ENCODE results near the gene OR10K2.

DNA sequence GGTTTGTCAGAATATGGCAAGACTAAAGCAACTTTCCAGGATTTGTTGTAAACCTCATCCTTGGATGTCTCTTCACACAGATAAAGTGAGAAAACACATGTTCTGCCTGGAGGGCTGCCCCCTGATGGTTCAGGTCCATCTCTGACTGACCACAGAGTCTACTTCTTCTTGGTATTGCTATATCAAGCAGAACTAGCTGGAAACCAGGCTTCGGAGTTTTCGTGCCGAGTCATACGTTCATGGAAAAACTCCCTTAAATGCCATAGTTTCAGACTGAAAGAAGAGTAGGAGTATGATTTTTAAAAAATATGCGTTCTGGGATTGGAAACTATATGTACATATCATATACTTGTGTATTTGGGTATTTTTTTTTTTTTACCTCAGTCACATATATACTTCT lies 32.6 kb downstream of the OR10K2 start:
- TF ChIP-seq RAD21 (IDR thresholded peaks at IDR 0.05; ENCODE audit: low read length) (no peak), POLR2A (IDR thresholded peaks at IDR 0.05; ENCODE audit: low read depth, low read length) (no peak)
- TF ChIP-seq, protein P1, sequence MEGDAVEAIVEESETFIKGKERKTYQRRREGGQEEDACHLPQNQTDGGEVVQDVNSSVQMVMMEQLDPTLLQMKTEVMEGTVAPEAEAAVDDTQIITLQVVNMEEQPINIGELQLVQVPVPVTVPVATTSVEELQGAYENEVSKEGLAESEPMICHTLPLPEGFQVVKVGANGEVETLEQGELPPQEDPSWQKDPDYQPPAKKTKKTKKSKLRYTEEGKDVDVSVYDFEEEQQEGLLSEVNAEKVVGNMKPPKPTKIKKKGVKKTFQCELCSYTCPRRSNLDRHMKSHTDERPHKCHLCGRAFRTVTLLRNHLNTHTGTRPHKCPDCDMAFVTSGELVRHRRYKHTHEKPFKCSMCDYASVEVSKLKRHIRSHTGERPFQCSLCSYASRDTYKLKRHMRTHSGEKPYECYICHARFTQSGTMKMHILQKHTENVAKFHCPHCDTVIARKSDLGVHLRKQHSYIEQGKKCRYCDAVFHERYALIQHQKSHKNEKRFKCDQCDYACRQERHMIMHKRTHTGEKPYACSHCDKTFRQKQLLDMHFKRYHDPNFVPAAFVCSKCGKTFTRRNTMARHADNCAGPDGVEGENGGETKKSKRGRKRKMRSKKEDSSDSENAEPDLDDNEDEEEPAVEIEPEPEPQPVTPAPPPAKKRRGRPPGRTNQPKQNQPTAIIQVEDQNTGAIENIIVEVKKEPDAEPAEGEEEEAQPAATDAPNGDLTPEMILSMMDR (conservative IDR thresholded peaks at IDR 0.05; ENCODE audit: low read depth, low read length) = no peak

Measured in IMR-90 (cell line).